Bone marrow (tissue), 2 donors: ENCODE data around the gene SPSB3.
"Not testable (repeated sequence)": the region's sequence is repeated elsewhere in the genome, so short reads cannot be mapped to it uniquely, and the experiment has no call there.

Source experiments
- DNase-seq, 2 donors: peaks; one replicate each; lab custom pipeline; 2025; lab: John Stamatoyannopoulos, UW

The SPSB3 gene

DNA sequence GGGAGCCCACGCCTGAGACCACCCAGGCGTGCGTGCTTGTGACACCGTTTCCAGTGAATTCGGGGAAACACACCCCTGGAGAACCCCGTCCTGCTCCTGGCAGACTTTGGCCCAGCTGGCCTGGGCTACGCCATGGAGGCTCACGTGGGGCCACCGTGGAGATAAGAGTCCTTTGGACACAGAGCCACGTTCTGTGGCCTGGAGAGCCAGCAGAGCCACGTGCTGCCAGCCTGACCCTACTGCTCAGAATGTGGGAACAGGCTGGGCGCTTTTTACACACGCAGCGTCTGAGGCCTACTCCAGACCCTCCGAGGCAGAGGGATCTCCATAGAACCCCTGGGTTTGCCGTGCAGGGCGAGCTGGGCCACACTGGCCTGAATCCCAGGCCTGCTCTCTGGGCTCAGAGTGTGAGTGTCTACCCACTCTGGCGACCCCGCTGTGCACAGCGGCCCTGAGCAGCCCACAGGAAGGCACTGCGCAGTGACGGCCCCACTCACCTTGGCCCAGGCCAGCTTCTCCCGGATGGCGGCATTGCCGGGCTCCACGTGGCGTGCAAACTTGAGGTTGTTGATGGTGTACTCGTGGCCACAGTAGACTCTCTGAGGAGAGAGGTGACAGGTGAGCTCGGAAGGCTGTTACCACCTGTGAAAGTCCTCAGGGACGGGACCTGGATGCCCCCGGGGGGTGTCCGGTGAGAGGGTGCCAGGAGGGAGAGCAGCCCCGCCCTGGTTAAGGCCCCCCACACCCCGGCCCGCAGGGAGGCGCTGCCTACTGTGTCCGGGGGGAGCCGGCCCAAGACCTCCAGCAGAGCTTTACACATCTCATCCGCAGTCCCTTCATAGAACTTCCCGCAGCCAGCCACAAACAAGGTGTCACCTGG, 34.3 kb upstream of the SPSB3 start:
- no peak for DNase-seq

GRCh38 chr16:1815461-1815860, 33.1 kb upstream of the SPSB3 start:
- DNase-seq, result no peak

DNA sequence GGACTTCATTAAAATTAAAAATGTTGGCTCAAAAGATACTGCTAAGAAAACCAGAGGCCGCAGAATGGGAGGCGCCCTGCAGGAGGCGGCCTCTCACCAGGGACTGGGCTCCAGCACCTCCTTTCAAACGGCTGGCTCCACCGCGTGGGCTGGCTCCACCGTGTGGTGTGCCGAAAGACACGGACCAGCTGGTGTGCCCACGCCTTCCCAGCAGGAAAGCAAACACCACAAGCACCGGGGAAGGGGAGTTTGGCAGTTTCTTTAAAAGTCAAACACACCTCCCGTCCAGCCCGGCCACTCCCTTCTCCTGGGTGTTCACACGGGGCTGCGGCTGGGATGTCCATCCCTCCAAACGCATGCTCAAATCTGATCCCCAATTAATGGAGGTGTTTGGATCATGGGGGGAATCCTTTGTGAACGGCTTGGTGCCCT, 30.4 kb upstream of the SPSB3 start:
- peak in 1 of 2 donors; percentile 68 for DNase-seq

- DNase-seq, result no peak
Measured at GRCh38 chr16:1810536-1810935, 28.2 kb upstream of the SPSB3 start.

DNA sequence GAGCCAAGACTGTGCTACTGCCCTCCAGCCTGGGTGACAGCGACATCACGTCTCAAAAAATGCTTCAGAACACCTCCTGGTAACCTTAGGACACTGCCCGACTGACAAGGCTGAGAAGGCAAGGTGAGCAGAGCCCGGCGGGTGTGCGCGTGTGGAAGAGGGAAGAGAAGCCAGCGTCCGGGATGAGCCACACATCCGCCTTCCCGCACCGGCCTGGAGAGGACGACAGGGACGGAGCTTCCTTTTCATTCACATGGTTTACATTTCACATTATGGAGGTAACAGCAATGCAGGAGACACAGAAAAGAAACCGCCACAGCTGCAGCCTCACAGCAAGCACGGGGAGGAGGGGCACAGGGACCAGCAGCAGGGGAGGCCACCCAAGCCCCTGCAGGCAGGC, 27.7 kb upstream of the SPSB3 start:
- DNase-seq, result no peak

DNA sequence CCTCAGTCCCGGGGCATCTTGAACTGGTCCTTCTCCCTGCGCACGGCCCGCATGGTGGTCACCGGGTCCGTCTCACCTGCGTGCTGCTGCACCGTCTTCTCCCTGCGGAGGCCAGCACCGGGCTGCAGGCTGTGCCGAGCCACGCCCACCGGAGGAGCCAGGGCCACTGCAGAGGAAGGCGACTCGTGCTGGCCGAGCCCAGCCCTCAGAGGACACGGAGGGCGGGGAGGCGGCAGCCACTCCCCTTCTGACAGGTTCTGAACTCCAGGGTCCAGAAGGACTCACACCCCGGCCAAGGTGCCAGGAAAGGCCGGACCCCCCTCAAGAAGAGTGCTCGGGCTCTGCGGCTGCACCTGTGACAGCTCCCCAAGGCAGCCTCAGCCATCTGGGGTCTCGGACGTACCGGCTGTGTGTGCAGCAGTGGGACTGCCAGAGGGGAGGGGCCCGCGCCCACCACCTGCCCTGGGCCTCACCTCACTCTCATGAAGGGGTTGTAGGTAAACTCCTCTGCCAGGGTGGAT, 27.0 kb upstream of the SPSB3 start:
- DNase-seq, result no peak

GRCh38 chr16:1808691-1809090, 26.3 kb upstream of the SPSB3 start:
- no peak for DNase-seq

GRCh38 chr16:1807626-1808025, 25.3 kb upstream of the SPSB3 start:
- DNase-seq, result no peak

GRCh38 chr16:1800701-1801100, 18.3 kb upstream of the SPSB3 start:
- DNase-seq, result no peak

GRCh38 chr16:1799263-1799662, 16.9 kb upstream of the SPSB3 start:
- not testable (repeated sequence) for DNase-seq

- no peak for DNase-seq
Measured at GRCh38 chr16:1794908-1795666, 12.7 kb upstream of the SPSB3 start.

DNA sequence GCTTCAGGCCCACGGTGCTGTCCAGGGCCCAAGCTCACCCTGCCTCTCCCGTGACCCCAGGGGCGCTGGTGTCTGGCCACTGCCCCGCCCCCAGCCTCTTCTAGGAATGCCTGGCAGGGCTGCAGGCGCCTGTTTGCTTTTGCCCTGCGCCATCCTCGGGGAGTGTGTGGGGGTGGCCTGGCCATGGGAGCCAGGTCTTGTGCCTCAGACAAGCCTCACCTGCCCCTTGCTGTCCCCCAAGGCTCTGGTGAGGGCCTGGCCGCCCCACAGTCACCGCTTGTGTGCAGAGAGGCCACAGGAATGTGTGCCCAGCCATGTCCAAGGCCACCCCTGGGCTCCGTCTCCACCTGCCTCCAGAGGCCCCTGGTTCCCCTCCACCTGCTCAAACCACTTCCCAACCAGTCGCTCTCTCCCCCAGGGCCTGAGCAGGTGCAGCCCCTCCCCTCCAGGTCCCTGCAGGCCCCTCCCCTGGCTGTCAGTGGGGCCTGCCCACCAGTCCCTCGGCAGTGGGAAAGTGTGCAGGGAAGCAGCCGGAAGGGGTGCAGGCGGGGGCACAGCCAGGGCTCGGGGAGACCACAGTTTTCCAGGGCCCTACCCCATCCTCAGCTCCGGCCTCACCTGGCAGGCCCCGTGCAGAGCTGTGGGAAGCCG, 12.0 kb upstream of the SPSB3 start:
- DNase-seq, result no peak

DNA sequence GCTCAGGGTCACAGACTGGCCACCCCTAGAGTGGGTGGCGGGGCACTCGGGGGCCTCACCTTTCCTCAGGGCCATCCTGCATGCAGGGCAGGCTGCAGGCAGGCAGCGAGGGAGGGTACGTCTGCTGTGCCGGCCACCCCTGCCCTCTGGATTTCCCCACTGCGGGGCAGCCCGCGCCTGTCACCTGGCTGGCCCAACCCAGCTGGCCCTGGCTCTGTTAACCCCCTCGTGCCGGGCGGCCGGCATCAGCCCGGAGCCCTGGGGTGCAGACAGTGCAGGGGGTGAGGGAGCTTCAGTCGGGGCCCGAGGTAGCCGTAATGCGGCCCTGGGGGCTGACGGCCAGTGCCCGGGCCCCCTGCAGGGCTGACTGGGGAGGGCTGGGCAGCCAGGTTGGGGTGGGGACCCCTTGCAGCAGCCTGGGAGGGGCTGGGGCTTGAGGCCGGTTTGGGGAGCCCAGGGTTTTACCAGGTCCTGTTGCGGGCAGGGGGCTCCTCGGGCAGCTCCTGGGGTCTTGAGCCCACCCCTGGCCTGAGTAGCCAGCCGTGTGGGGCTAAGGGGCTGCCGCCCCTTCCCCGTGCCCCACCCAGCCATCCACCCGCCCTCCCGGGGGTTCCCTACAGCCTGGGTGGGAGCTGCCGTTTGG, 11.3 kb upstream of the SPSB3 start, which contains the start of gene IGFALS:
TSS of gene IGFALS (minus strand) at position 128 of the 643 bp plus-strand sequence. CDS start at position 75, 53 bp downstream.
- no peak for DNase-seq

- DNase-seq, result no peak
Measured at GRCh38 chr16:1792836-1793577, 10.6 kb upstream of the SPSB3 start.

DNA sequence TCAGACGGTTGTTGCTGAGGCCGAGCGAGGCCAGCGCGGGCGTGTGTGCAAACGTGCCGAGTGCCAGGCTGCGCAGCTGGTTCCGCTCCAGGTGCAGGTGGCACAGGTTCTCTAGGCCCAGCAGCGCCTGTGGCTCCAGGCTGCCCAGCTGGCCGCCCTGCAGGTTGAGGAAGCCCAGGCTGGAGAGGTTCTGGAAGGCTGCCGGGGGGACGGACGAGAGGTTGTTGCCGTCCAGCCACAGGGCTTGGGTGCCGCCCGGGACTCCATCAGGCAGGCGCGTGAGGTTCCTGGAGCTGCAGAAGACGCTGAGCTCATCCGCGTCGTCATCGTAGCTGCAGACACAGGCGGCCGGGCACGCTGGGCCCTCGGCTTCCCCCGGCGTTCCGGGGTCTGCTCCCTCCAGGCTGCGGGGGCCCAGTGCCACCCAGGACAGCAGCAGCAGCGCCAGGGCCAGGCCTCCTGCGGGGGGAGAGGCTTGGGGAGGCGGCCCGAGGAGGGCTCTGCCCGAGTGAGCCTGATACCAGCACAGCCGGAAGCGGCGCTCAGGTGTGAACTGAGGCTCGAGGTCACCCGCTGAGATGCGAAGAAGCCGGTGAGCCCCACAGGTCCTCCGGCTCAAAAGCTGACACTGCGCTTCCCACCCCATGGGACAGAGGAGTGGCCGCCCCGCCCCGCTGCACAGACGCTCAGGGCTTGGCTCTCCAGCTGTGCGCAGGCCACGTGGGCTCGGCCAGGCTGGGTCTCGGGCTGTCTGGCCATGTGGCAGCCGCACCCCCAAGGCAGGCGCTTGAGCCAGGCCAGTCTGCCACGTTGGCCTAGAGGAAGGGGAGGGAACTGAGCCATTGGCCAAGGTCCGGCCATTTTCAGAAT, 9.8 kb upstream of the SPSB3 start:
- DNase-seq, result no peak

DNA sequence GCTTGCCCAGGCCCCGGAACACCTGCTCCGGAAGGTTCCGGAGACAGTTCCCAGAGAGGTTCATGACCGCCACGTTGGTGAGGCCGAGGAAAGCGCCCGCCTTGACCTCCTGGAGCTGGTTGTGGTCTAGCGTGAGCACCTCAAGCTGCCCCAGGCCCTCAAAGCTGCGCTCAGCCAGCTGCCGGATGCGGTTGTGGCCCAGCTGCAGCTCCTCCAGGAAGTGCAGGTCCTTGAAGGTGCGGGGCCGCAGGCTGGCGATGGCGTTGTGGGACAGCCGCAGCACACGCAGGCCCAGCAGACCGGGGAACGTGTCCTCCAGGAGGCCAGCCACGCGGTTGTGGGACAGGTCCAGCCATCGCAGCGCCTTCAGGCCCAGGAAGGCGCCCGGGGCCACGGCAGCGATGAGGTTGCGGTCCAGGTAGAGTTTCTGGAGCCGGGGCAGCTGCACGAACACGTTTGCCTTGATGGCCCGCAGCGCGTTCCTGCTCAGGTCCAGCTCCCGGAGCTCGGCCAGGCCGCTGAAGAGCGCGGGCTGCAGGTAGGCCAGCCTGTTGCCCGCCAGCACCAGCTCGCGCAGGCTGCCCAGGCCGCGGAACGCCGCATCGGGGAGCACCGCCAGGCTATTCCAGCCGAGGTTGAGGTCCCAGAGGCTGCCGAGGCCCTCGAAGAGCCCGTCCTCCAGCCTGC, 9.0 kb upstream of the SPSB3 start:
- no peak for DNase-seq

DNA sequence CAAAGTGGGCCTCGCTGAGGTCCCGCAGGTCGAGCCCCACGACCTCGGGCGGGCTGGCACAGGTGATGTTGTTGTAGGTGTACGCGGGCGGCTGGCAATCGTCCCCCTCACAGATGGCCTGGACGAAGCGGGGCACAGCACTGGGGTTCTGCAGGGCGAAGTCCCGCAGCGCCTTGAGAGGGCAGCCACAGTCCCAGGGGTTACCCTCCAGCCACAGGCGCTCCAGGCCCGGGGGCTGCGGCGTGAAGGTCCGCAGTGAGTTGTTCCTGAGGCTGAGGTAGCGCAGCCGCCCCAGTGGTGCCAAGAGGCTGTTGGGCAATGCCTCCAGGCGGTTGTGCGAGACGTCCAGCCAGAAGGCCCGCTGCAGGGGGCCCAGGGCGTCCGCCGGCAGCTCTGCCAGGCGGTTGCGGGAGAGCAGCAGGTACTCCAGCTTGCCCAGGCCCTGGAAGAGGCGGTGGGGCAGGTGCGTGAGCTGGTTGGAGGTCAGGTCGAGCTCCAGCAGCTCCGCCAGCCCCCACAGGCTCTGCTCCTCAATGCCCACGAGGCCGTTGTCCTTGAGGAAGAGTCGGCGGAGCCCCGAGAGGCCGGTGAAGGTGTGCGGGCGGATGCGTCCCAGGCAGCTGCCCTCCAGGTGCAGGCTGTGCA, 8.4 kb upstream of the SPSB3 start:
- DNase-seq, result no peak

DNA sequence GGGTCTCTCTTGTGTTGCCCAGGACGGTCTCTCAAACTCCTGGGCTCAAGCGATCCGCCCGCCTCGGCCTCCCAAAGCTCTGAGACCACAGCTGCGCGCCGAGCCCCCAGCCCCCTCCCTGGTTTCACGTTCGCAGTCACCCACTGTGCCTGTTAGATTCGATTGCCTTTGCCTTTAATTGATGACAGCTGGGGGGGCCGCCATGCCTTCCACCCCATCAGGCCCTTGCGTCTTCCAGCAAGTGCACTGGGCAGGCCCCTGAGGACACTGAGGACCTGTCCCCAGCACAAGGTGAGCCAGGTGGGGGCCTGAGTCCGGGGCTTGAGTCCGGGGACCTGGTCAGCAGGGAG, 7.9 kb upstream of the SPSB3 start:
- no peak for DNase-seq

DNA sequence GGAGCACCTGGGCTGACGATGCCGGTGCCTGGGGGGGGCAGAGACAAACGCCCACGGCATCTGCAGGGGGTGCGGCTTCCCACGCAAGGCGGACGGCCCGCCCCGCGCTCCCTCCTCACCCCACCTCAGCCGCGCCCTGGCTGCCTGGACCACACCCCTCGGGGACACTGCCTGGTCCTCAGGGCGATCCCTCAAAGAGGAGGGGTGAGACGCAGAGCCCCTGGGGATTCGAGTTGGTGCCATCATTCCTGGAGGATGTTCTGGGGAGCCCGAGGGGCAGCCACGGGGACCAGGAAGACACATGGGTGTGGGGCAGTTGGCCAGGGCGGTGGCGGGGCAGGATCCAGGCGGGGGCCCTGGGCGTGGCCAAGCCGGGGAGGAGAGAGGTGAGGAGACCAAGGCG, 7.3 kb upstream of the SPSB3 start:
- DNase-seq, result no peak
